Tibial artery (tissue), 4 donors: ENCODE measurements around the gene BPTF.
"Not testable (repeated sequence)": the region's sequence is repeated elsewhere in the genome, so short reads cannot be mapped to it uniquely, and the experiment has no call there.

ENCODE experiments used
- DNase-seq, 2 donors: peaks; one replicate each; pipeline ENCODE4 v3.0.0-alpha.2; 2019
- H3K27ac ChIP-seq, 2 donors: fragments of 200-600 bp; sonication (generic) in 1 of 2; 1 replicate in 1 of 2; 2 replicates in 1 of 2; pipeline ENCODE4 v1.5.1; 2018 to 2019; ENCODE audit warnings: mild to moderate bottlenecking in 1 of 2
- H3K27me3 ChIP-seq, 2 donors: fragments of 200-600 bp; sonication (generic) in 1 of 2; one replicate each; pipeline versions ENCODE4 v1.5.1 to v1.6.0; 2016 to 2019
- H3K36me3 ChIP-seq, 3 donors: fragments of 200-600 bp; sonication (generic) in 2 of 3; one replicate each; pipeline ENCODE4 v1.5.1; 2016 to 2019; ENCODE audit warnings: mild to moderate bottlenecking in 2 of 3
- H3K4me1 ChIP-seq, 4 donors: fragments of 200-600 bp; sonication (generic) in 2 of 4; 1 replicate in 3 of 4; 2 replicates in 1 of 4; pipeline ENCODE4 v1.5.1; 2016 to 2019
- H3K4me3 ChIP-seq, 2 donors: fragments of 200-600 bp; sonication (generic) in 1 of 2; 1 replicate in 1 of 2; 2 replicates in 1 of 2; pipeline ENCODE4 v1.5.1; 2018 to 2019; ENCODE audit warnings: mild to moderate bottlenecking in 2 of 2
- H3K9me3 ChIP-seq, 3 donors: fragments of 200-600 bp; sonication (generic) in 1 of 3; one replicate each; pipeline ENCODE4 v1.5.1; 2016 to 2019
- CTCF ChIP-seq, 2 experiments: fragments of 200-600 bp in 1 of 2; fragments of 450-650 bp in 1 of 2; IDR thresholded peaks; one replicate each; pipeline ENCODE4 v1.5.1; 2017 to 2019; ENCODE audit warnings: antibody characterized with exemption in 2 of 2, mild to moderate bottlenecking in 1 of 2, moderate library complexity in 1 of 2
- intact Hi-C: fragments of 100-400 bp; cut with DNase I; formaldehyde crosslinking; loops from one replicate; pipeline ENCODE4 v1.15.0; 2023; ENCODE audit warnings: low total_unique reads

Gene BPTF

GRCh38 chr17:67785504-67785903, 39.8 kb upstream of the BPTF start:
- TF ChIP-seq CTCF (IDR thresholded peaks at IDR 0.05): no peak
- Histone ChIP-seq H3K4me1 (no peaks in the 10 kb centered on the region), H3K9me3 (no peaks in the 10 kb centered on the region), H3K36me3 (no peaks in the 10 kb centered on the region), H3K4me3 (no peak overlapping the region), H3K27ac (no peak overlapping the region), H3K27me3 (no peaks in the 10 kb centered on the region)
- DNase-seq: no peak
- intact Hi-C loops: no loop called here

GRCh38 chr17:67800495-67800928, 24.8 kb upstream of the BPTF start:
- Histone ChIP-seq H3K4me1 (no peaks in the 10 kb centered on the region), H3K27ac (no peak overlapping the region), H3K9me3 (no peaks in the 10 kb centered on the region), H3K27me3 (peaks cover 0 to 3% of the 10 kb centered on the region in 2 donors), H3K4me3 (no peak overlapping the region), H3K36me3 (no peaks in the 10 kb centered on the region)
- DNase-seq: peak; percentile 79 to 80
- intact Hi-C loops: no loop called here
- TF ChIP-seq CTCF (IDR thresholded peaks at IDR 0.05): peak; percentile 41 to 44

- peaks cover 0 to 3% of the 10 kb centered on the region in 2 donors for H3K27me3 ChIP-seq
- no peak for DNase-seq
- H3K4me3 ChIP-seq: no peak overlapping the region
- intact Hi-C loops: no loop called here
- H3K9me3 ChIP-seq: no peaks in the 10 kb centered on the region
- no peaks in the 10 kb centered on the region for H3K36me3 ChIP-seq
- no peaks in the 10 kb centered on the region for H3K4me1 ChIP-seq
- TF ChIP-seq CTCF (IDR thresholded peaks at IDR 0.05): no peak
- no peak overlapping the region for H3K27ac ChIP-seq
Measured at GRCh38 chr17:67801626-67802175, 23.6 kb upstream of the BPTF start.

GRCh38 chr17:67810464-67810863, 14.8 kb upstream of the BPTF start:
- Histone ChIP-seq H3K9me3 (no peaks in the 10 kb centered on the region), H3K27ac (no peak overlapping the region), H3K4me3 (no peak overlapping the region), H3K4me1 (no peaks in the 10 kb centered on the region), H3K27me3 (no peaks in the 10 kb centered on the region), H3K36me3 (no peaks in the 10 kb centered on the region)
- no peak for TF ChIP-seq CTCF (IDR thresholded peaks at IDR 0.05)
- intact Hi-C loops: no loop called here
- no peak for DNase-seq

GRCh38 chr17:67812380-67812779, 12.9 kb upstream of the BPTF start:
- H3K36me3 ChIP-seq, H3K4me1 ChIP-seq, intact Hi-C loops, H3K4me3 ChIP-seq, H3K27me3 ChIP-seq, H3K9me3 ChIP-seq, DNase-seq, H3K27ac ChIP-seq: not testable (repeated sequence)

- H3K27ac ChIP-seq: no peak overlapping the region
- DNase-seq: no peak
- intact Hi-C loops: no loop called here
- H3K4me3 ChIP-seq: no peak overlapping the region
- TF ChIP-seq CTCF (IDR thresholded peaks at IDR 0.05): no peak
- H3K4me1 ChIP-seq: no peaks in the 10 kb centered on the region
- H3K27me3 ChIP-seq: peaks cover 0 to 4% of the 10 kb centered on the region in 2 donors
- H3K9me3 ChIP-seq: no peaks in the 10 kb centered on the region
- H3K36me3 ChIP-seq: no peaks in the 10 kb centered on the region
Measured at GRCh38 chr17:67813803-67814180, 11.5 kb upstream of the BPTF start.
